HG02678 (cell line): Measurements from ENCODE around the gene GBGT1.
"Not testable (repeated sequence)": the region's sequence is repeated elsewhere in the genome, so short reads cannot be mapped to it uniquely, and the experiment has no call there.

Source experiments
- ATAC-seq: cut with Tn5 transposase; IDR thresholded peaks from one replicate; pipeline ENCODE4 v1.9.1; 2021; ENCODE audit warnings: mild to moderate bottlenecking, moderate library complexity; ENCODE audit not compliant: unreplicated experiment

The GBGT1 gene

GRCh38 chr9:133199648-133200321 is 36.1 kb upstream of the GBGT1 start:
- no peak for ATAC-seq

DNA sequence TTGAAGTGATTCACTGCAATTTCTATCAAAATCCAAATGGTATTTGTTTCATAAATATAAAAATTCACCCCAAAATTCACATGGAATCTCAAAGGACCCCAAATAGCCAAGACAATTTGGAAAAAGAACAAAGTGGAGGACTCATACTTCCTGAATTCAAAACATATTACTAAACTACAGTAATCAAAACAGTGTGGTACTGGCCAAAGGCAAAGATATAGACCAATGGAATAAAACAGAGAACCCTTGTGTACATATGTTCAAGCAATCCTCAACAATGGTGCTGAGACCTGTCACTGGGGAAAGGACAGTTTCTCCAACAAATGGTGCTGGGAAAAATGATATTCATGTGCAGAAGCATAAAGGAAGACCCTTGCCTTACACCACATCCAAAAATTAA is 31.3 kb upstream of the GBGT1 start:
- ATAC-seq, result no peak

GRCh38 chr9:133194597-133194996 is 30.9 kb upstream of the GBGT1 start:
- ATAC-seq, result no peak

GRCh38 chr9:133191989-133192388 is 28.3 kb upstream of the GBGT1 start:
- ATAC-seq, result no peak

- no peak for ATAC-seq
These were observed 26.1 kb upstream of the GBGT1 start for GRCh38 chr9:133189826-133190225.

DNA sequence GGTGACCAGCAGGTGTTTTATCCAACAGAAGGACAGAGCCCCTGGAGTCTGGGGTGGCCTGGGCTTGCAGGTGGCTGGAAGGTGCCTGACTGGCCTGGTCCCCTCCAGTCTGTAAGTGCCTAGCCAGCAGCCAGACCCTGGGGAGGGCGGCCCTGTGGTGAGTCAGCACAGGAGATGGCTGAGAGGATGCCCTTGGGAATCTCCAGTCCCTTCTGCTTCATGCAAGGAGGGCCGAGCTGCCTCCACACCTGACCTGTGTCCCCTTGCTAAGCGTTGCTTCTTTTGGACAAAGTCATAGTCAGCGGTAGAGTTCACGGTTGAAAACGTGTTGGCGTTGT is 25.1 kb upstream of the GBGT1 start:
- no peak for ATAC-seq

DNA sequence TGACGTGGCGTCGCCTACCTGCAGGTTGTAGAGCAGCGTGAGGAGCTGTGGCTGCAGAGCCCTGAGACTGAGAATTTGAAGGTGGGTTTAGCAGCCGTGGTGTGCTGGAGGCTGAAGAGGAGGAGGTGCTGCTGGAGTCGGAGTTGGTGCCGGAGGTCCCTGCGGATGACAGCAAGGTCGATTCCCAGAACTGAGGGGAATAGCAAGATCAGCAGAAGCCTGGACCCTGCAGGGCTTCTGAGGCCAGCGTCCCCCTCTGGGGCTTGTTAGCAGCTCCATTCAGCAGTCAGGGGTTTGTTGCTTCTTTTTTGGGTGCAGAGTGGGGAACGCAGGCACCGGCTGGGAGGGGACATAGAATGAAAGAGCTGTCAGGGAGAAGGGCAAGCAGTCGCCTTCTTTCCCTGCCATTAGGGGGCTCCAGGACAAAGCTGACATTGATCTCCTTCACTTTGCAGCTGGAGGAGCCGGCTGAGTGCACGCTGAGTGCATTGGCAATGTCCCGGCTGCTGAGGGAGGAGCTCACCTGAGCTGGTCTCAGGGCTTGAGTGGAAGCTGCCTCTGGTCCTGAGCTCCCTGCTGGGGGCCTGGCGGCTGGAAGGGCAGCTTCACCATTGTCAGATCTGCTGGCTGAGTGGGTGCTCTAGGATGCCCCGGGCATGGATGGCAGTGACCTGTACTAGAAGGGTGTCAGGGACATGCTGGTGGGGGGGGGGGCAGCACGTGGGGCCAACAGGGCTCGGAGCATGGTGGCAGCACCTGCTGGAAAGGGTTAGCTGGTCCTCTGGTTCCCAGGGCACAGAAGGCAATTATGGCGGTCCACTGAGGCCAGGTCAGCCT is 24.5 kb upstream of the GBGT1 start:
- ATAC-seq, result no peak

GRCh38 chr9:133187561-133188005 is 23.9 kb upstream of the GBGT1 start:
- no peak for ATAC-seq

DNA sequence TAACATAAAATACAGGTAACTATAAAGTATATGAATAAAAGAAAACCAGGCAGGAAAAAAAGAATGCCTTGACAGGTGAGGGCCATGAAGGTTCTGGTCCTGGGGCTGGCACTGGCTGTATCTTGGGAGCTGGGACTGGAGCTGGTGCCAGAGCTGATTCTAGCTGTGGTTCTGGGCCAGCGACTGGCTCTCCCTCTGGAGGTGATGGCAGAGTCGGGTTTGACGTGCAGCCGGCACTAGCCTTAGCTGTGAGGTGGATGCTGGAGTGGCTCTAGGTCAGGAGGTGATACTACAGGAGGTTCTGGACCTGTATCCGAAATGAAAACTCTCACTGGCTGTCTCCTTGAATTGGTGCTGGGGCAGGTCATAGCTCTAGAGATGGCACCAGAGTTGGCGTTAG is 23.0 kb upstream of the GBGT1 start:
- ATAC-seq, result no peak

DNA sequence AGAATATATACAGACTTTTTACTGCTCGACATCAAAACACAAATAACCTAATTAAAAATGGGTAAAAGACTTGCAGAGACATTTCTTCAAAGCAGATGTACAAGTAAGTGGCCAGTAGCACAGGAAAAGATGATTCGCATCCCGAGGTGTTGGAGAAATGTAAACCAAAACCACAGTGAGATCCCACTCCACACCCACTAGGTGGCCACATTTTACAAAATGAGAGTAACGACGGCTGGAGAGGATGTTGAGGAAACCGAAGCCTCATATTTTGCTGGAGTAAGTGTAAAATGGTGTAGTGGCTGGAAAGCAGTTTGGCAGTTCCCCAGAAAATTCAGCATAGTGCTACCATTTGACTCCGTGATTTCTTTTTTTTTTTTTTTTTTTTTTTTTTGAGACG is 21.3 kb upstream of the GBGT1 start:
- ATAC-seq, result no peak

DNA sequence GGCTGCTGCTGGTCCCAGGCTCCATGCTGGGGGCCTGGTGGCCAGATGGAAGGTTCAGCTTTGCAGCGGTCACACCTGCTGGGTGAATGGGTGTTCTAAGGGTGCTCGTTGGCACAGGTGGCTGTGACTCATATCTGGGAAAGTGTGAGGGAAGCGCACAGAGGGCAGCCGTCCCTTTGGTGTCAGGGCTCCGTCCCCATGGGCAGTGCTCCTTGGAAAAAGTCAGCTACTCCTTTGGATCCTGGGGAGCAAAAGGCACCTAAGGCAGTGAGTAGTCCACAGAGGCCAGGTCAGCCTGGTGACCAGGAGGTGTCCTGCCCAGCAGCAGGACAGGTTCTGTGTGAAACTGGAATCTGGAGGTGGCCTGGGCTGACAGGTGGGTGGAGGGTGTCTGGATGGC is 18.4 kb upstream of the GBGT1 start:
- ATAC-seq, result no peak

- no peak for ATAC-seq
These were observed 17.8 kb upstream of the GBGT1 start for GRCh38 chr9:133181561-133181960.

- ATAC-seq, result no peak
These were observed 17.2 kb upstream of the GBGT1 start for GRCh38 chr9:133180953-133181352.

GRCh38 chr9:133173056-133173455 is 9.3 kb upstream of the GBGT1 start:
- no peak for ATAC-seq

DNA sequence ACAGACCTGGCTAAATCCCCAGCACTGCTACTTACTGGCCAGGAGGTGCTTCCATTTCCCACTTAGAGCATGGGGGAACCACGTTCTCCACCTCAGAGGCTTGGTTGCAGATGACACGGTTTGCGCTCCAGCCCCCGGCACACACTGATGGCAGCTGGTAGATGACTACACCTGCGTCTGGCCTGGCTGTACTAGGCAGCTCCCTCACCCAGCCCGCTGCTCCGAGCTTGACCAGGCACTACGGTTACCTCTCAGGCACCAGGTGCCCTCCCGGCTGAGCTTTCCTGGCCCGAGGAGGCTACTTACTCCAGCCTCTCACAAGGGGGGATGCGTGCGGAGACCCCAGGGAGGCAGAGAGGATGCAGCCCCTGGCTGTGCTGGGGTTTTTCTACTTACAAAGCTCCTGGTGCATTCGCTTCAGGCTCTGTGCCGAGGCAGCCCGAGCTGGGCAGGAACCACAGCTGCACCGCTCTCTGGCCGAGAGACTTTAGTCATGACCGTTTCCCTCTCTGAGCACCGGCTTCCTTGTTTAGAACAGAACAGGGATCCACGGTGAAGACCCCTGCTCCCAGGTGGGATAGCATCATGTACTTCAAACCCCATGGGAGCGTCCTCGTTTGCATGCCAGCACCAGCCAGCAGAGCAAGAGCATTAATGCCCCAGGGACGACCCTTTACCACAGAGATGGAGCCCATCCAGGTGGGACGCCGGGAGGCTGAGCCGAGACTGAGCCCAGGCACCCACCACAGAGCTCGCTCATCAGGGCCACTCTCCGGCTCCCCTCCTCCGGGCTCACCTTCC is 7.6 kb upstream of the GBGT1 start:
- no peak for ATAC-seq

DNA sequence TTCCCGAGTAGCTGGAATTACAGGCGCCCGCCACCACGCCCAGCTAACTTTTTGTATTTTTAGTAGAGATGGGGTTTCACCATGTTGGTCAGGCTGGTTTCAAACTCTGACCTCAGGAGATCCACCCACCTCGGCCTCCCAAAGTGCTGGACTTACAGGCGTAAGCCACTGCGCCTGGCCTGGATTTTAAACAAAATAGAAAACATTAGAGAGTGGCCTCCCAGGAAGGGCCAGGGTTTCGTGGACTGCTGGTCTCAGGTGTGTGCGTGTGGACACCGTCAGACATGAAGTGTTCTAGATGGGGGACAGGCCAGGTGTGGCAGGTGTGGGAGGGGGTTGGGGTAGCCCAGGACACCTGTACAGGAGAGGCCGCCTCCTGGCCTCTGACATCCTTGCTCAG is 7.0 kb upstream of the GBGT1 start:
- ATAC-seq, result no peak

DNA sequence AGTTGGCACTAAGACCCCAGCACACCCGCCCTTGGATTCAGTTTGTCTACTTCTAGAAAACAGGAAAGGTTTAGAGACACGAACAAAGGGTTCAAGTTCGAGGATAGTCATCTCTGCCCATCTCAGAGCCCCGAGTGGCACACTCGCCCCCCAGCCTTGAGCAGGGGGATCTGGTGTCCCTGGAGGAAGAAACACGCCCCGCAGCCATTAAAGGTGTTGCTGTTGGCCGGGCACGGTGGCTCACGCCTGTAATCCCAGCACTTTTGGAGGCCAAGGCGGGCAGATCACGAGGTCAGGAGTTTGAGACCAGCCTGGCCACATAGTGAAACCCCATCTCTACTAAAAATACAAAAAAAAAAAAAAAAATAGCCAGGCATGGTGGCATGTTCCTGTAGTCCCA is 6.0 kb upstream of the GBGT1 start:
- ATAC-seq, result not testable (repeated sequence)

DNA sequence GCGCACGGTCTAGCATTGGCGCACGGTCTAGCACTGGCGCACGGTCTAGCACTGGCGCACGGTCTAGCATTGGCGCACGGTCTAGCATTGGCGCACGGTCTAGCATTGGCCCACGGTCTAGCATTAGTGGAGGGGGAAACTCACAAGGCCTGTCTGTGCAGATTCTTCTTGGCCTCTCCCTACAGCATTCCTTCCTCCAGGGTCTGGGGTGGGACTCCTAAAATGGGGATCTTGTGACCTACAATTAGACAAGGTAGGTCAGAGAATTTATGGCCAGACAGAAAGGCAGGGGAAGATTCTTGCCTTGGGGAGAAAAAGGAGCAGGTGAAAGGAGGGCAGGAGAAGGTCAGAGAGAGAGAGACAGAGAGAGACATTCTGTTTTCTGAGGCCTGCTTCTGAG is 5.4 kb upstream of the GBGT1 start:
- ATAC-seq, result no peak

- ATAC-seq, result no peak
These were observed 4.7 kb upstream of the GBGT1 start for GRCh38 chr9:133168432-133168831.

GRCh38 chr9:133167769-133168168 is 4.1 kb upstream of the GBGT1 start:
- no peak for ATAC-seq

DNA sequence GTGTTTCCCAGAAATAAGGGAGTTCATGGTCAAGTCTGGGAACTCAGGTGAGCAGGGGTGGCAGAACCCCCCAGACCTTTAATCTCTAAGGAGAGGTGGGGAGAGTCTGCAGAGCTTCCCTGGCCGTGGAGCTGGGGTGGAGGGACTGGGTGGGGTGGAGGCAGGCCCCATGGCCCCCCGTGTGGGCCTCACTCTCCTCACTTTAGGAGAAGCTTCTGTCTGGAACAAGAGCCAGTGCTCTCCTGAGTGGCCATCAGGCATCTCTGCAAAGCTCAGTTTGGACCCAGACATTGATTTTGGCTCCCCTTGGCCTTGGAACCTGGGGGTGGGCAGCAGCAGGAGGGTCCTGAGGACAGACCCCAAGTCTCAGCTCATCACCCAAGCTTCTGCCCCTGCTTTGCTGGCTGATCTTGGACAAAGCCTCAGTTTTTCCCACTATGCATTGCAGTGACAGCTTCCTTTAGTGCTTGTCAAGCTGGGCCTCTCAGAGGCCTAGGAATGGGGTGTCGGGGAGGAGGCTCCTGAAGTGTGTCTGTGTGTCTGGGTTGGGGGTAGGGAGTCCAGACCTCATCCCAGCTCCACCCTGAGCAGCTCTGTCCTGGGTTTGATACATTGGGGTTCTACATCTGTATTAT is 3.5 kb upstream of the GBGT1 start:
- no peak for ATAC-seq
